Activated CD4-positive, alpha-beta memory T cell treated with anti-CD3 and anti-CD28 coated beads, Interleukin-2, amount 10 ng/mL, durations not matched to agents 7 days and 5 days (primary cell): ENCODE data around the gene CELA2B. TPM values are rescaled to one million over a fixed set of nuclear protein-coding genes. Genes with fewer than 3 reads are reported as not detected.

Experiments
- CTCF ChIA-PET: fragments of 350-600 bp; sonication (Branson Sonifier 250); formaldehyde crosslinking; loops from one replicate; lab custom pipeline; 2021; ENCODE audit warnings: antibody characterized with exemption, inconsistent platforms; lab: Charles Lee
- POLR2A ChIA-PET: fragments of 350-600 bp; sonication (Branson Sonifier 250); formaldehyde crosslinking; loops from one replicate; lab custom pipeline; 2021; ENCODE audit warnings: antibody characterized with exemption; lab: Charles Lee
- DNase-seq: peaks from one replicate; pipeline ENCODE4 v3.0.0-alpha.2; 2020
- H3K27ac Mint-ChIP-seq: one replicate; pipeline ENCODE4 v1.8.0; 2021; ENCODE audit warnings: mild to moderate bottlenecking, mixed read lengths
- H3K27me3 Mint-ChIP-seq: one replicate; pipeline ENCODE4 v1.8.0; 2021; ENCODE audit warnings: mixed read lengths
- H3K36me3 Mint-ChIP-seq: one replicate; pipeline ENCODE4 v1.8.0; 2021; ENCODE audit warnings: low read depth, mixed read lengths
- H3K4me1 Mint-ChIP-seq: one replicate; pipeline ENCODE4 v1.8.0; 2021; ENCODE audit warnings: mixed read lengths
- H3K4me3 Mint-ChIP-seq: one replicate; pipeline ENCODE4 v1.8.0; 2021; ENCODE audit warnings: mild to moderate bottlenecking, mixed read lengths
- H3K9me3 Mint-ChIP-seq: one replicate; pipeline ENCODE4 v1.8.0; 2021; ENCODE audit warnings: mixed read lengths
- total RNA-seq, 2 experiments: library from RNA; stranded (reverse); gene quantifications; one replicate each; pipeline ENCODE4 v1.2.3, GENCODE V29; 2021

CELA2B gene
- total RNA-seq, 2 experiments from 2014 or later = not detected

- Mint-ChIP-seq H3K4me3 (no peak overlapping the region), H3K27me3 (no peaks in the 10 kb centered on the region), H3K27ac (no peak overlapping the region), H3K36me3 (peaks cover 12% of the 10 kb centered on the region), H3K4me1 (peaks cover 38% of the 10 kb centered on the region), H3K9me3 (no peaks in the 10 kb centered on the region)
- POLR2A ChIA-PET = no interaction called here
- no peak for DNase-seq
- CTCF ChIA-PET = no interaction called here
These were observed 55.1 kb downstream of the CELA2B start for GRCh38 chr1:15531003-15531402.

- no peaks in the 10 kb centered on the region for H3K9me3 Mint-ChIP-seq
- no peak for DNase-seq
- POLR2A ChIA-PET = interaction anchor here (1.0 kb wide), 1 partner anchor 72 kb away, joined by 3 read pairs; no protein-coding TSS in a partner anchor
- CTCF ChIA-PET = no interaction called here
- H3K4me3 Mint-ChIP-seq = no peak overlapping the region
- H3K36me3 Mint-ChIP-seq = peaks cover 17% of the 10 kb centered on the region
- H3K27me3 Mint-ChIP-seq = no peaks in the 10 kb centered on the region
- H3K27ac Mint-ChIP-seq = no peak overlapping the region
- H3K4me1 Mint-ChIP-seq = peaks cover 33% of the 10 kb centered on the region
These were observed 55.8 kb downstream of the CELA2B start for GRCh38 chr1:15531682-15532081.

- H3K36me3 Mint-ChIP-seq = peaks cover 32% of the 10 kb centered on the region
- no peak for DNase-seq
- H3K27ac Mint-ChIP-seq = no peak overlapping the region
- no peaks in the 10 kb centered on the region for H3K27me3 Mint-ChIP-seq
- CTCF ChIA-PET = no interaction called here
- POLR2A ChIA-PET = no interaction called here
- no peaks in the 10 kb centered on the region for H3K4me1 Mint-ChIP-seq
- no peaks in the 10 kb centered on the region for H3K9me3 Mint-ChIP-seq
- H3K4me3 Mint-ChIP-seq = no peak overlapping the region
These were observed 62.9 kb downstream of the CELA2B start for GRCh38 chr1:15538771-15539170.

GRCh38 chr1:15540186-15540585 is 64.3 kb downstream of the CELA2B start:
- Mint-ChIP-seq H3K36me3 (peaks cover 32% of the 10 kb centered on the region), H3K9me3 (no peaks in the 10 kb centered on the region), H3K27ac (no peak overlapping the region), H3K4me3 (no peak overlapping the region), H3K27me3 (no peaks in the 10 kb centered on the region), H3K4me1 (no peaks in the 10 kb centered on the region)
- ChIA-PET CTCF (no interaction called here), POLR2A (no interaction called here)
- no peak for DNase-seq

Other genes starting within 250 kb of the CELA2B start
- under 1 TPM in 1 of 2 experiments, not detected in 1; 0.18 TPM for gene FHAD1, start 228.9 kb upstream of the CELA2B start, total RNA-seq
- 10 to 100 TPM; 97.7 to 99.7 TPM for gene EFHD2, start 66.2 kb upstream of the CELA2B start, total RNA-seq
- gene CTRC, start 37.7 kb upstream of the CELA2B start, total RNA-seq = under 1 TPM; 0.45 to 0.73 TPM
- gene CELA2A, start 19.4 kb upstream of the CELA2B start, total RNA-seq = not detected
- 10 to 100 TPM; 21.5 to 22.4 TPM for gene CASP9, start 48.1 kb downstream of the CELA2B start, total RNA-seq
- 10 to 100 TPM; 17.3 to 18.1 TPM for gene DNAJC16, start 50.7 kb downstream of the CELA2B start, total RNA-seq
- gene AGMAT, start 108.9 kb downstream of the CELA2B start, total RNA-seq = 1 to 10 TPM; 7.9 to 8.4 TPM
- gene DDI2, start 141.4 kb downstream of the CELA2B start, total RNA-seq = 10 to 100 TPM; 30.5 to 32.7 TPM
- 10 to 100 TPM; 55.4 to 58.8 TPM for gene PLEKHM2, start 208.2 kb downstream of the CELA2B start, total RNA-seq